ENCODE data around the gene MARCHF6. TPM values are rescaled to one million over a fixed set of nuclear protein-coding genes. Genes with fewer than 3 reads are reported as not detected.
"Not testable (repeated sequence)": the region's sequence is repeated elsewhere in the genome, so short reads cannot be mapped to it uniquely, and the experiment has no call there.

MARCHF6 gene
- total and polyA plus RNA-seq, 5 experiments from 2014 or later, result 31.5 to 198 (median 44.0) TPM

DNA sequence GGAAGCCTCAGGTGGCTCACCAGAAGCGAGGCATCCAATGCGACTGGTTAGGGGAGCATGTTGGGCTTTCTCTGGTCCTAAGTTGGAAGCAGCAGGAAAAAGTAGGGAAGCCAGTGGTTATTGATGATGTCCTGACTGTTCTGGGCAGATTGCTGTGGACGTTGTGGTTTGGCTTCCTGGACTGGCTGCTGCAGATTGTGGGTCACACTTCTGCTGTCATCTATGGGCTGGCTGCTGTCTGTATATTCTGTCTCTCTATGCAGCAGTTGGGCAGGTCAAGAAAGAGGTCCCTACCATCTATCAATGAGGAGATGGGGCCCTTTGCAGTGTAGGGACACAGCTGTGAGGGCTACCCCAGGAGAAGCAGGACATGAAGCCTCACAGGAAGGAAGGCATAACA is 13.5 kb upstream of the MARCHF6 start:
- H3K27me3 Mint-ChIP-seq, result peaks cover under 1 to 12% (median 4%) of the 10 kb centered on the region in 5 donors
- no peaks in the 10 kb centered on the region for H3K4me1 Mint-ChIP-seq
- H3K36me3 Mint-ChIP-seq, result peaks cover 0 to under 1% (median 0%) of the 10 kb centered on the region in 3 donors
- no peaks in the 10 kb centered on the region for H3K9me3 Mint-ChIP-seq
- DNase-seq, result no peak
- ATAC-seq, result no peak
- H3K4me3 Mint-ChIP-seq, result no peak overlapping the region
- peak overlapping the region in 1 of 10 donors; percentile 26 for H3K27ac Mint-ChIP-seq
- POLR2A ChIA-PET, result no interaction called here

- DNase-seq (no peak), ATAC-seq (no peak)
- no peaks in the 10 kb centered on the region for H3K36me3 Mint-ChIP-seq
- POLR2A ChIA-PET, result interaction anchor here (1.2 kb wide), 1 partner anchor 10 kb away, joined by 3 read pairs; no protein-coding TSS in a partner anchor
- no peak overlapping the region for H3K27ac Mint-ChIP-seq
- H3K27me3 Mint-ChIP-seq, result no peaks in the 10 kb centered on the region
- no peaks in the 10 kb centered on the region for H3K9me3 Mint-ChIP-seq
- no peak overlapping the region for H3K4me3 Mint-ChIP-seq
- H3K4me1 Mint-ChIP-seq, result no peaks in the 10 kb centered on the region
Observed at GRCh38 chr5:10343486-10343885, 10.0 kb upstream of the MARCHF6 start.

GRCh38 chr5:10344461-10345106 is 8.9 kb upstream of the MARCHF6 start:
- H3K27me3 Mint-ChIP-seq, DNase-seq, H3K4me3 Mint-ChIP-seq, H3K27ac Mint-ChIP-seq, ATAC-seq, H3K36me3 Mint-ChIP-seq, H3K4me1 Mint-ChIP-seq, POLR2A ChIA-PET, H3K9me3 Mint-ChIP-seq: not testable (repeated sequence)

DNA sequence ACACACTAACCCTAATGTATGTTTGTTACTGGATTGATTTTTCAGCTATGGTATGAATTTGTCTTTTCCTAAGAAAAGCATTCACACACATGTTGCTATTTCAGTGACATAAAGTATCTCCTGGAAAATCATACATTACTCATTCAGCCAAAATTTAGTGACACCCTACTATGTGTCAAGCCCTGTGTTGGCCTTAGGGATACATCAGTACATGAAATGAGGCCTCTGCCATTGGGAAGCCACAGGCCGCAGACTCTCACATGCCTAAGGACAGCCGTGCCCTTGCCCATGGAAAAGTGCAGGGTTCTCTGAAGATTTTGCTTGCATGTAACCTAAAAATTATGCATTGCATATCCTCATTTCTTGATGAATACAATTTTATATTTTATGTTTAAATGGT is 5.2 kb upstream of the MARCHF6 start:
- no peak overlapping the region for H3K27ac Mint-ChIP-seq
- POLR2A ChIA-PET, result no interaction called here
- ATAC-seq (no peak), DNase-seq (no peak)
- no peaks in the 10 kb centered on the region for H3K9me3 Mint-ChIP-seq
- peaks cover 3 to 20% (median 12%) of the 10 kb centered on the region in 4 donors for H3K4me1 Mint-ChIP-seq
- no peaks in the 10 kb centered on the region for H3K27me3 Mint-ChIP-seq
- no peaks in the 10 kb centered on the region for H3K36me3 Mint-ChIP-seq
- H3K4me3 Mint-ChIP-seq, result no peak overlapping the region

- Mint-ChIP-seq H3K27me3 (no peaks in the 10 kb centered on the region), H3K36me3 (no peaks in the 10 kb centered on the region), H3K27ac (peak overlapping the region in 5 of 10 donors; percentile 16 to 93 (median 50)), H3K4me3 (peak overlapping the region in 3 of 10 donors; percentile 3 to 19 (median 6)), H3K4me1 (peaks cover 10 to 34% (median 25%) of the 10 kb centered on the region in 4 donors), H3K9me3 (no peaks in the 10 kb centered on the region)
- ATAC-seq, result no peak
- no peak for DNase-seq
- POLR2A ChIA-PET, result no interaction called here
Observed at GRCh38 chr5:10351199-10351905, 2.1 kb upstream of the MARCHF6 start.

DNA sequence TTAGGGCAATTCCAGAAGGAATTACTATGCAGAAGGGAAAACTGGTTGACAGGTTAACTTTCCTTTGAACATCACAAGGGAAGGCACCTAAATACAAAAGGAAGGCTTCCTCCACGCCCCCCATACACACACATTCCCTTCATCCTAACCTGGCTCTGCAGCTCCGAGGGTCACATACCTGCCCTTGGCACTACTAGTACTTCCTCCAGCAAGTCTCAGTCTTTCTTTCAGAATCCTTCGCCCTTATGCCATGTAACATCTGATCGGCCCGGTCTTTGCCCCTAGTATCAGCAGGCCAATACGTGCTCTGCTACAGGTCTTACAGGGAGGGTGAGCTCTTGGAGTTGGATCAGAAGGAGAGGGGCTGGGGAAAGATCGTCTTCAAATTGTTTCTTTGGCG is 1.6 kb upstream of the MARCHF6 start:
- Mint-ChIP-seq H3K4me3 (peak overlapping the region in 9 of 10 donors; percentile 38 to 97 (median 90)), H3K9me3 (no peaks in the 10 kb centered on the region), H3K27me3 (no peaks in the 10 kb centered on the region), H3K36me3 (no peaks in the 10 kb centered on the region), H3K4me1 (peaks cover 12 to 39% (median 30%) of the 10 kb centered on the region in 4 donors), H3K27ac (peak overlapping the region in 9 of 10 donors; percentile 6 to 99 (median 93))
- DNase-seq, result no peak
- ATAC-seq, result no peak
- POLR2A ChIA-PET, result no interaction called here

DNA sequence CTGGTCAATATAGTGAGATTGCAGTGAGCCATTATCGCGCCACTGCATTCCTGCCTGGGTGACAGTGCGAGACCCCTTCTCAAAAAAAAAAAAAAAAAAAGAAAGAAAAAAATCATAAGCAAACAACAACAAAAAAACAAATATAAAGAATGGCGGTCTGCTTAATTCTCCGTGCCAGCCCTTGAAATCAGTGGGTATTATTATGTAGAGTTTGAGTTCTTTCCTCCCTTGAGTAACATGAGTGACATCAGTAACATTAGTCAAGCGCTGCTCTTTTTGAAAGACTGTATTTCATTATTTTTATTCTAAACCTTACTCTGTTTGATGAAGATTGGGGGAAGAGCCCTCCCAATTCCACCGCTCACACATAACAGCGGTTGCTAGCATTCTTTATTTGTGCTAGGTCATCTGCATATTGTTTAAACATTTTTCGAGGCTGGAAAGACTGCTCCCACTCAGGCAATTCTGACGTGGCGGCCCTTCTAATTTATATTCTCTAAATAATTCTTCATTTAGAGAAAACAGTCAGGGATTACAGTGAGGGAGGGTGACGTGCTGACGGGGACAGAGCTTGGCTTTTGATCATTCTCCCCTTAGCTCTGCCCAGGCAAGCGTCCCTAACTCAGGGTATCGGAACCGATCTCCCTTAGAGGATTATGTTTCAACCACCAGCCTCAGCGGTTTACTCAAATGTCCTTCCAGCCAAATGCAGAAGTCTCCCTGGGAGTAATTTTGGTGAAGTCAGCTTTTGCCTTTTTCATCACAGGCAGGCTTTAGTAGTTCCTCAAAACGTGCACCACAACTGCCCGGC is 860 bp upstream of the MARCHF6 start:
- H3K4me3 Mint-ChIP-seq, result peak overlapping the region; percentile 87 to 97 (median 91)
- DNase-seq, result peak in 1 of 10 donors; percentile 21
- peak in 1 of 2 donors; percentile 14 for ATAC-seq
- peak overlapping the region; percentile 91 to 99 (median 97) for H3K27ac Mint-ChIP-seq
- H3K36me3 Mint-ChIP-seq, result no peaks in the 10 kb centered on the region
- H3K9me3 Mint-ChIP-seq, result no peaks in the 10 kb centered on the region
- H3K4me1 Mint-ChIP-seq, result peaks cover 14 to 46% (median 36%) of the 10 kb centered on the region in 4 donors
- no peaks in the 10 kb centered on the region for H3K27me3 Mint-ChIP-seq
- POLR2A ChIA-PET, result interaction anchor here (0.6 to 1.6 kb wide), 19 partner anchors 10 to 105 kb away, joined by 3 to 30 read pairs (median 4); partner anchors contain the start of genes ATPSCKMT, CCT5 and ROPN1L

DNA sequence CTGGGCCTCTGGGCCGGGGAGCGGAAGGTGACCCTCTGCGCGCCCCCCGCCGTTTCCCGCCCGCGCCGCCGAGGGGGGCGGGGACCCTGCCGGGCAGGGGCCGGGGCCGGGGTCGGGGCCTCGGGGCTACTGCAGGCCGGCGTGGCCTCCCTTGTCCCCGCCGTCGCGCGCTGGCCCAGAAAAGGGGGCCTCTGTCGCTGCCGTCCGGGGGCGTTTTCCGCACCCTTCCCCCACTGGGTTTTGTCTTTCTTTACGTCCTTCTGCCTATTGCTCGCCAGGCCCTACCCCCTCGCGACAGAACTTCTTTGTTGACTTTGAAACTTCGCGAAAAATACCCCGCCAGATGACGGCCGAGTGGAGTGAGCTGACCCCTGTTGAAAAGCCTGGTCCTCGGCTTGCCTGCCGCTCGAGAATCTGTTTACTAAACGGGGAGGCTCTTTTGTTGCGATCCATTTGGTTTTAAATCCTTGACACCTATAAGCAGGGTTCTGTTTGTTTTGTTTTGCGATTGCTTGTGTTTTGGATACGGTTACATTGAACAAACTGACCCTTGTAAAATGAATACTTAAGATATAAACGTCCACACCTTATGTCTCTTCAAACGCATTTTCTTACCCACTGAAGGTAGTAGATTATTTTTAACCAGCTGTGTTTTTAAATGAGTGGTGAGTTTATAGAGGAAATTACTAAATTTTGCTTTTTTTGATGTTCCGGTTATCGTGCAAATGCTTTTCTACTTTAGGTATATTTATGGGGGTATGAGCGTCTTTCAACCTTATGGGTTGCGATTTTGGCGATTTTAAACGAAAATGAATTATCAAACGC is 765 bp downstream of the MARCHF6 start:
- Mint-ChIP-seq H3K9me3 (no peaks in the 10 kb centered on the region), H3K4me1 (peaks cover 21 to 58% (median 46%) of the 10 kb centered on the region in 4 donors), H3K4me3 (peak overlapping the region; percentile 92 to 99 (median 98)), H3K27me3 (no peaks in the 10 kb centered on the region), H3K27ac (peak overlapping the region; percentile 93 to 99 (median 99)), H3K36me3 (no peaks in the 10 kb centered on the region)
- peak; percentile 6 to 13 for ATAC-seq
- POLR2A ChIA-PET, result interaction anchor here (0.6 to 1.6 kb wide), 14 partner anchors 10 to 104 kb away, joined by 3 to 30 read pairs (median 4); partner anchors contain the start of genes ATPSCKMT, CCT5 and ROPN1L
- DNase-seq, result peak in 9 of 10 donors; percentile 23 to 71 (median 47)

DNA sequence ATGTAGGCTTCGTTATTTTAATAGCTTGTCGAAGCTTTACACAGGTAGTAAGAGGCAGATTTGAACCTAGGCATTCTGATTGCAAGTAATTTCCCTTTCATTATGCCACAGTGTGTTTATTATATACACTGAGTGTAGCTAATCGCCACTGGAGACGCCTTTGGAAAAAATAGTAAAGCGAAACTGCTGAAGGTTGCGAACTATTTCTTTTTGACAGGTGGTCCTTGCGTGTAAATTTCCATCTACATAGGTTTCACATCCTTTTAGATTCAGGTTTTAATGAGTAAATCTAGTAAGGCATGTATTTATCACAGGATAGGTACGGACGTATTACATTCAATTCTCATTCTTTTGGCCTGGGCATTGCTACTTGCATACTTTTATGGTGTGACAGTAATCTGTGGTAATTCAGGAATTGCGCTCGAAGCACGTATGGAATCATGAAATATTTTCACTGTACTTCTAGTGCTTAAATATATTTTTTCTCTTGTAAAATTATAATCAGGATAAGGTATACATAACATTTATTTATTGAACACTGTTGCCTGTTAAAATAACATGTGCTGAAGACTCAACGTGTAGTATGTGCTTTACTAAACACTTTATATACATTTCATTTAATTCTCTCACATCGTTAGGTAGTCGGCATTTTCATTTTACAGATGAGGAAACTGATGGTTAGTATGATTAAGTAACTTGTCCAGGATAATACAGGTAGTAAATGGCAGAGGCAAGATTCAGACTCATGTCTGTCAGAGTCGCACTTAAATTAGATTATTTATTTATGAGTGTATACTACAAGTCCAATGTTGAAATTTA is 1.8 kb downstream of the MARCHF6 start:
- Mint-ChIP-seq H3K4me3 (peak overlapping the region; percentile 92 to 99 (median 98)), H3K27ac (peak overlapping the region; percentile 93 to 99 (median 99)), H3K9me3 (no peaks in the 10 kb centered on the region), H3K4me1 (peaks cover 22 to 66% (median 53%) of the 10 kb centered on the region in 4 donors), H3K36me3 (no peaks in the 10 kb centered on the region), H3K27me3 (no peaks in the 10 kb centered on the region)
- no peak for ATAC-seq
- peak in 2 of 10 donors; percentile 26 to 31 for DNase-seq
- POLR2A ChIA-PET, result no interaction called here

- no peaks in the 10 kb centered on the region for H3K27me3 Mint-ChIP-seq
- H3K4me3 Mint-ChIP-seq, result peak overlapping the region in 3 of 10 donors; percentile 1 to 23 (median 5)
- ATAC-seq, result no peak
- peaks cover 33 to 80% (median 76%) of the 10 kb centered on the region in 4 donors for H3K4me1 Mint-ChIP-seq
- POLR2A ChIA-PET, result interaction anchor here (0.6 to 1.4 kb wide), 2 partner anchors 9 to 20 kb away, joined by 3 to 6 read pairs; no protein-coding TSS in a partner anchor
- H3K9me3 Mint-ChIP-seq, result no peaks in the 10 kb centered on the region
- peak overlapping the region in 1 of 10 donors; percentile 54 for H3K27ac Mint-ChIP-seq
- DNase-seq, result no peak
- peaks cover 0 to 6% (median 0%) of the 10 kb centered on the region in 3 donors for H3K36me3 Mint-ChIP-seq
Observed at GRCh38 chr5:10358999-10359398, 5.5 kb downstream of the MARCHF6 start.

GRCh38 chr5:10360686-10361085 is 7.2 kb downstream of the MARCHF6 start:
- Mint-ChIP-seq H3K4me3 (peak overlapping the region in 3 of 10 donors; percentile 9 to 18 (median 18)), H3K27ac (peak overlapping the region in 2 of 10 donors; percentile 3 to 36), H3K9me3 (no peaks in the 10 kb centered on the region), H3K27me3 (no peaks in the 10 kb centered on the region), H3K4me1 (peaks cover 30 to 84% (median 77%) of the 10 kb centered on the region in 4 donors), H3K36me3 (peaks cover 0 to 16% (median 0%) of the 10 kb centered on the region in 3 donors)
- POLR2A ChIA-PET, result interaction anchor here (0.7 kb wide), 1 partner anchor 393 kb away, joined by 5 read pairs; no protein-coding TSS in a partner anchor
- no peak for ATAC-seq
- DNase-seq, result no peak

All from naive thymus-derived CD8-positive, alpha-beta T cell (primary cell).